HG03025 (cell line): ENCODE measurements around the gene SIMC1.
"Not testable (repeated sequence)": the region's sequence is repeated elsewhere in the genome, so short reads cannot be mapped to it uniquely, and the experiment has no call there.

Source experiments
- ATAC-seq: cut with Tn5 transposase; IDR thresholded peaks from one replicate; pipeline ENCODE4 v1.9.1; 2021; ENCODE audit warnings: mild to moderate bottlenecking, moderate library complexity; ENCODE audit not compliant: unreplicated experiment, low FRiP score

Gene SIMC1

GRCh38 chr5:176214466-176215021, 23.7 kb upstream of the SIMC1 start:
- ATAC-seq, result not testable (repeated sequence)

DNA sequence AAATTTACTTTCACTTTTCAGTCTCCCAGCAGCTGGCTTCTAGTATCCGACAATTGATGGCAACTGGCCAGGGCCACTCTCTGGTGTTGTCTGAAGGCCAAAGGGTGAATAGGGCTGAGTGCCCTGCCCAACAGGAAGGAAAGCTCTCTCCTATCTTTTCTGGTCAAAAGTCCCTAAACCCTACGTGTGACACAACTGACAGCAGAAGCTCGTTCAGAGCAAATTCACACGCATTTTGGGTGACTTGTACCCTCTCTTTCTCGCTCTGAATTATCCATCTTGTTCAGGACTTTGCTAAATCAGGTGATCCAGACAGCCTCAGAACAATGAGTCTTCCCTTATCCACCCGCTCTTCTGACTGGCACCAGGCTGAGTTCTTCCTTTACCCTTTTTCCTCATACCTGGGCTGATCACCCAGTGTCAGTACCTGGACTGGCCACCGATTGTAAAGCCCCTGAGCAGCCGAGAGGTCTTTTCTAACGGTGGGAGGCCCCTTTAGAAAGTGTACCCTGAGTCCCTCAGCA, 21.8 kb upstream of the SIMC1 start:
- not testable (repeated sequence) for ATAC-seq

DNA sequence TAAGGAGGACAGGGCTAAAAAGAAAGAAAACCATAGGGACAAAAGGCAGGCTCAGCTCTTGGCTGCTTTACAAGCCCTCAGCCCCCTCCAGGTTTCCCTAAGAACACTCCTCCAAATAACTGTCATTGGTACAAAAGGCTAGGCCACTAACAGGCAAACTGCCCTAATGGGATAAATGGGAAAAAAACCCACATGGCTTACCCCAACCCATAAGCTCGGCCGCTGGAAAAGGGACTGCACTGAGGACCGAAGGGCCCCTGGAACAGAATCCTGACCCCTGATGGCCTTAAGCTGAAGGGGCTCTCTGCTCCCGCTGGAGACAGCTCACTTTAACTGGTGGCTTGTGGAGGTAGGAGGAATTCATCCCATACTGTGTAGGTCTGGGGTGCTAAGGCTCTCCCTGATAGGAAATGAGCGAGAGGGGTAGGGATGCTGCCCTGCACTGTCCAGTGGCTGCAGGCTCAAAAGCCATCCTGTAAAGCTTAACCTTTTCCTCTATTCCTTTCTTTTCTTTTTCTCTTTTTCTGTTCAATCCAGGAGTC, 21.0 kb upstream of the SIMC1 start:
- not testable (repeated sequence) for ATAC-seq

DNA sequence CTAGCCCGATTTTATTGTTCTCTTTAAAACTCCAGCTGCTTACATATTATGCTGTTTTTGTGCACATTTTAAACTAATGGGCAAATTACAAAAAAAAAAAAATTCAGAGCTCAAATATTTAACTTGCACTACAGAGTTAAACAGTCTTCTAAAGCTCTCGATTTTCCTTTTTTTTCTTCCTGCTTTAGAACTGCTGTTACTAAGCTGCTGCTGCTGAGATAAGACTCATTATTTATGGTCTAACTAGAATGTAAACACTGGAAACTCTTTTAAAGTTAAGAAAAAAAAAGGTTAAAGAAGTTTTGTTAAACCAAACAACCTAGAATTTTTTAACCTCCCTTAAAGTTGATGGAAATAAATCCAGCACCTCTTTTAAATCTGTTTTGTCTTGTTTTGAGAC, 20.5 kb upstream of the SIMC1 start:
- not testable (repeated sequence) for ATAC-seq

GRCh38 chr5:176222006-176222405, 16.2 kb upstream of the SIMC1 start:
- ATAC-seq, result not testable (repeated sequence)

GRCh38 chr5:176228358-176228757, 9.9 kb upstream of the SIMC1 start:
- ATAC-seq, result not testable (repeated sequence)

DNA sequence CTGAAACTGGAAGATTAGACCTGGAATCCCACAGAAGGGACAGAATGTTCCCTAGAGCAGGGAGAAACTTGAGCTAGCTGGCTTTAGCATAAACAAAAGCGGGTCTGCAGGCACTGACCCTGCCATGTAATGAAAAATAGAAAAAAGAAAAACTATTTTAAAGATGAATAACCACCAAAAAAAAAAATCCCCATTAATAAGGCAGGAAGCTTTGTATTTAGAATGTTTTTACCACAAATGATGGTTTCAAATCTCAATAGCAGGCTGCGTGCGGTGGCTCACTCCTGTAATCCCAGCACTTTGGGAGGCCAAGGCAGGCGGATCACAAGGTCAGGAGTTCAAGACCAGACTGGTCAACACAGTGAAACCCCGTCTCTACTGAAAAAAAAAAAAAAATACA, 5.0 kb upstream of the SIMC1 start:
- ATAC-seq, result not testable (repeated sequence)

DNA sequence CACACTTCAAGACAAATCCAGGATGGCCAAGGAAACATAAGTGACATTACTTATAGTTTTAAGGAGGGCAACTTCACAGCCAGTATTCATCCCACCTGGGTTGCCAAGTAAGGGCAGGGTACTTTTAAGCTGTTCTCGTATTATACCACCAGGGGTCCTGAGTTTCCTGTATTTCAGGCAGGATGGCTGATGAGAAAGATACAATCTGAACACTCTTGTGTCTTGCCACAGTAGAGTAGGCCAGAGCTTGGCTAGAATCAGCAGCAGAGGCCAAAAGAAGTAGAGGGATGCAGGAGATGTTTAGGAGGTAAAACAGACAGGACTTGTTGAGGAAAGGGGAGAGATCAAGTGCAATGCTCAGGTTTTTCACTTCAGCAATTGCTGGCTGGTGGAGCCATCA, 3.1 kb upstream of the SIMC1 start:
- not testable (repeated sequence) for ATAC-seq

DNA sequence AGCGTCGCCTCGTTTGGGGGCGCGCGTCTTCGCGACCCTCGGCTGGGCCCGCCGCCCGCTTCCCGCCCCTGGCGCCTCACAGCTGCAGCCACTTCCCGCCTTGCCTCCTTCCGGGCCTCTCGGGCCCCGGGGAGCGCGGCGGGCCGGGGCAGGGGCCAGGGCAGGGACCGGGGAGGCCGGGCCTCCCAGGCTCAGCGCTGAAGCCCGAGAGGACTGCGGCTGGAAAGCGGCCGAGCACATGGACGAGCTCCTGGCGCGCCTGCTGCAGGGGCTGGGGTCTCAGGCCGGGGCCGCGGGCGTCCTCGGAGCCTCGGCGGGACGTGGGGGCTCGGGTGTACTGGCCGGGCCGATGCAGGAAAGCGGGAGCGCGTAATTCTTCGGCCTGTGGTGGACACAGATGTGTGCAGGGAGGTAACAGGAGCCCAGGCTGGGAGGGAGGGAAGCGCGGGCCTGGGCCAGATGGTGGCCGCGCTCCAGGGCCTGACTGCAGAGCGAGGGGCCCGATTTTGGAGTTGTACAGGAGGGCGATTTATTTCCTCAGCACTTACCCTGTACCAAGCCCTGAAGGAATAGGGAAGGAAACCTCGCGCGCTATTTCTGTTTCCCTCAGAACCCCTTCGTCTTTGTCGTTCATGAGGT, 540 bp downstream of the SIMC1 start:
- ATAC-seq, result peak; percentile 35

GRCh38 chr5:176239304-176239703, 1.1 kb downstream of the SIMC1 start:
- not testable (repeated sequence) for ATAC-seq

- not testable (repeated sequence) for ATAC-seq
Observed at GRCh38 chr5:176244318-176244717, 6.1 kb downstream of the SIMC1 start.

GRCh38 chr5:176245074-176245473, 6.8 kb downstream of the SIMC1 start:
- ATAC-seq, result not testable (repeated sequence)

DNA sequence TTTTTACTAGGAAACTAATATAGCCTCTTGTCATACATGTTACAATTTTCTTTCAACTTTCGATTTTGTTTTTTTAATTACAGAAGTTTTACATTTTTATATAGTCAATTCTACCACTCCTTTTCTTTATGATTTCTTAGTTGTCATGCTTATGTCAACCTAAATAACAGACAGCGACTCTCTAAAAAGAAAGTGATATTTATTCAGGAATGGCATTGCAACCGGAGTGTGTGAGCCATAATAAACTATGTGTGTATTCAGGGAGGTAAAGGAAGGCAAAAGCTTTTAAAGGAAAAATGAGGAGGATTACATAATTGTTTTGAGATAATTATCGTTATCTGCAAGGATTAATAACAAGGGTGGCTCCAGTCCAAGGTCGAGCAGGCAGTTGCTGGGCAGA, 7.3 kb downstream of the SIMC1 start:
- ATAC-seq, result not testable (repeated sequence)

DNA sequence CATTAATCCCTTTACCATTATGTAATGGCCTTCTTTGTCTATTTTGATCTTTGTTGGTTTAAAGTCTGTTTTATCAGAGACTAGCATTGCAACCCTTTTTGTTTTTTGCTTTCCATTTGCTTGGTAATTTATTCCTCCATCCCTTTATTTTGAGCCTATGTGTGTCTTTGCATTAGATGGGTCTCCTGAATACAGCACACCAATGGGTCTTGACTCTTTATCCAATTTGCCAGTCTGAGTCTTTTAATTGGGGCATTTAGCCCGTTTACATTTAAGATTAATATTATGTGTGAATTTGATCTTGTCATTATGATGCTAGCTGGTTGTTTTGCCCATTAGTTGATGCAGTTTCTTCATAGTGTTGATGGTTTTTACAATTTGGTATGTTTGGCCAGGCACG, 12.5 kb downstream of the SIMC1 start:
- ATAC-seq, result not testable (repeated sequence)

- ATAC-seq, result not testable (repeated sequence)
Observed at GRCh38 chr5:176252171-176252570, 13.9 kb downstream of the SIMC1 start.

DNA sequence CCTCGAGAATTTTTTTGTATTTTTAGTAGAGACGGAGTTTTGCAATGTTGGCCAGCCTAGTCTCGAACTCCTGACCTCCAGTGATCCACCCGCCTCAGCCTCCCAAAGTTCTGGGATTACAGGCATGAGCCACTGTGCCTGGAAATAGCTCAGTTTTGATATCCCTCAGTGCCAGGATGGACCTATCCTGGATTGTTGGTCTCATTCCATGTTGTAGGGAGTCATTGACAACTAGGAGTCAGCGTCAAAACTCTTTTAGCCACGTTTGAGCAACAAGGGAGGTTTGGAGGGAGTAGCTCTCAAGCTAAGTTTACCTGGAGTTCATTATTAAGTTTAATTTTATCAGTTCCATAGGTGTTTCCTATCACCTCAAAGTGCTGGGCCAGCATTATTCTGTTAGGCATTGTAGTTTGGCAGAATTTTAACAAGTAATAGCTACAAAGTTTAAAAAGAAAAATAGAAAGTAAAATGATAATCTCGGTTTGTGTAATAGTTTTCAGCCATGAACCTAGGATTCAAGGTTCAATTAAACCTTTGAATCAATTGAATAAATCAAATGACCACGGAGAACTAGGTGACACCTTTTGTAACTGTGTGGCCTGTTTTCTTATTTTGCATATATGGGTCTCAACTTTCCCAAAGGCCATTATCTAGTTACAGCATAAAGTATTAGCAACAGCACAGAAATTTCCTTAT, 15.3 kb downstream of the SIMC1 start:
- not testable (repeated sequence) for ATAC-seq

GRCh38 chr5:176254066-176254393, 15.8 kb downstream of the SIMC1 start:
- ATAC-seq, result not testable (repeated sequence)

GRCh38 chr5:176257871-176258505, 19.8 kb downstream of the SIMC1 start:
- ATAC-seq, result not testable (repeated sequence)

DNA sequence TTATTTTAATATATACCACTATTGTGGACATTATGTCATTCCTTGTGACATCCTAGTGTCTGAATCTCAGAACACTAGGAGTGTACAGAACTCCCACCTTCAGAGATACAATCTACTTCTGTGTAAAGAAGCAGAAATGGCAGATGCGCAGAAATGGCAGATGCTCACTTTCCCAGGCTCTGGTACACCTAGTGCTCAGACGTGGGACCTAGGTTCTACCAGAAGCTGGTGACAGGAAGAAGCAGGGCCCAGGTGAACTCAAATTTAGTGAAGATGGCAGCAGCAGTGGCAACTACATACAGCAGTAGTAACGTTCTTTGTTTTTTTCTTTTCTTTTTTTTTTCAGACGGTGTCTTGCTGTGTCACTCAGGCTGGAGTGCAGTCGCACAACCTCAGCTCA, 22.5 kb downstream of the SIMC1 start:
- not testable (repeated sequence) for ATAC-seq

- ATAC-seq, result not testable (repeated sequence)
Observed at GRCh38 chr5:176266448-176266847, 28.2 kb downstream of the SIMC1 start.

DNA sequence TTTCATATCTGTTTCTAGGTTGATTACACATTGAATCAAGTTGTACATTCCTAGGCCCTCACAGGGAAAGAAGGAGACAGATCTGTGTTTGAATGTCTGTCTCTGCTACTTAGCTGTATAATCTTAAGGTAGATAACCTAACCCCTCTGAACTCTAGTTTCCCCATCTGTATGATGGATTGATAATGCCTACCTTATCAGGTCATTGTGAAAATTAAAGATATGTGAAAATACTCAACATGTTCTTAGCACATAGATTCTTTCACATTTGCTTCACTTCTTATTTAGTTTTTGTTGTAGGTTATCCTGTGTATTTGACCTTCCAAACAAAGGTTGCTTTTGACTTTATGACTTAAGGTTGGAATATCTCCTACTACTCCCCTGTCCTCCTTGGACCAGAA, 50.8 kb downstream of the SIMC1 start:
- not testable (repeated sequence) for ATAC-seq
